HG02852 (cell line): ENCODE results near the gene LYZL6.
"Not testable (repeated sequence)": the region's sequence is repeated elsewhere in the genome, so short reads cannot be mapped to it uniquely, and the experiment has no call there.

Source experiments
- ATAC-seq: cut with Tn5 transposase; IDR thresholded peaks from one replicate; pipeline ENCODE4 v1.9.1; 2021; ENCODE audit warnings: mild to moderate bottlenecking, moderate library complexity; ENCODE audit not compliant: unreplicated experiment

The LYZL6 gene

DNA sequence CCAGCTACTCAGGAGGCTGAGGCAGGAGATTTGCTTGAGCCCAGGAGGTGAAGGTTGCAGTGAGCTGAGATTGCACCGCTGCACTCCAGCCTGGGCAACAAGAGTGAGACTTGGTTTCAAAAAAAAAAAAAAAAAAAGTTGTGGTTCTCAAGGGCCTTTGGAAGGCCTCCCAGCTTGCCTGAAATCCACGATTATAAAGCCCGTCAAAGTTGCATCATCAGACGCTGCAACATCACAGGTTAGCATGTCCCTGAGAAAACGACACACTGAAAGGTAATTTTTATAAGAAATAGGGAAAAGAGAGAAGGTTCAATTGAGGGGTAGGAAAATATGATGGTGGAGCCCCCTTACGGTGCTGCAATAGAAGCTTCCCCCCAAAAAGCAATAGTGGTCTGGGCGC, 4.6 kb upstream of the LYZL6 start:
- ATAC-seq: no peak

DNA sequence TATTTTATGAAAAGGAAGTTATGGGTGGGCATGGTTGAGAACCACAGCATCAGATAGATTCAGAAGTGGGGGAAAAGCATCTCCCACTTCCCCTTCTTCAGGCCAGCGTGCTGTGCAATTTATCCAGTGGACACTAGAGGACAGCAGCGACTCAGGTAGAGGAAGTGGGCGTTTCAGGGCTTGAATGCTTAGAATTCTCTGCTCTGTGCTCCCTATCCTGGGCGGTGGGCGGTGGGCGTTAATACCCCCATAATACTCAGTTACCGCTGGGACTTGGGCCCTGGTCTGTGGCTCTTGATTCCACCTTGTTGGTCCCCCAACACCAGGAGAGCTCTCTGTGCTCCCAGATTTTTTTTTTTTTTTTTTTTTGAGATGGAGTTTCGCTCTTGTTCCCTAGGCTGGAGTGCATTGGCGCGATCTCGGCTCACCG, 3.7 kb upstream of the LYZL6 start:
- no peak for ATAC-seq

DNA sequence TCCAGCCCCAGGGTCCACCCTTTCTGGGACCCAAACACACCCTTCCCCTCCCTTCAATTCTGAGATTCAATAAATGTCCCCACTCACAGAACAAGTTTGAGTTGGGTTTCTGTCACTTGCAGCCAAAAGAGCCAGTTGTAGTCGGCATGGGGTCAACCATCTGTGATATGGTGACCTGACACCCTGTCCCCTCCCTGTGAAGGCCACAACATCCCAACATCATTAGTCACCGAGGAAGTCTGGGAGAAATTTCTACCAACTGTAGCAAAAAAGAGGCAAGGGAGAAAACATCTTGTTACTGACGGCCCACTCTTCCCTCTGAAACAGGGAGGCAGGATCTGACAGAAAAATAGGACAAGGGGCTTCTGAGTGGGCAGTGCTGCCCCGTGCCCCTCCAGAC, 638 bp upstream of the LYZL6 start:
- ATAC-seq: no peak

DNA sequence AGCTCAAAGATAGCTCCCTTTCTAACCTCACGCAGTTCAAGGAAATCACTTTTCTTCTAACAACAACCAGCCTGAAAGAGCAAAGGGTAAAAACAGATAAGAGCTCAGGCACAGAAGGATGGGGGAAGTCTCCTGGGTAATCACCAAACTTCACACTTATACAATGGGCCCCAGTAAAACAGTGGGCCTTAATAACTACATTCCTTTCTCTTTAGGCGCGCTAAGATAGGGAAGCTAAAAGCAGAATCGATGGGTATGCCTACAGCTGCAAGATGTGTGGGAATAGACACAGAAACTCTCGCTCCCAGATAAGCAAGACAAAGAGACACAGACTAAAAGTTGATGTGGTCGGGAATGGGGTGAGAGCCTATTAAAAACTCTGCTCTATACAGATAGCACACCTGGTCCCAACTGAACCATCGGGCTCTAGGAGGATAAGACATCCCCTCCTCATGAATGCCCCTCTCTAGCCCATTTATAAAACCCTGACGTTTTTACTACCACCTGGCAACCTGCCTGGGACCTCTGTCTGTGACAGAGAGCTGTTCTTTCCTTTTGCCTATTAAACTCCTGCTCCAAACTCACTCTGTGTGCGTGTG, 826 bp downstream of the LYZL6 start:
- no peak for ATAC-seq

DNA sequence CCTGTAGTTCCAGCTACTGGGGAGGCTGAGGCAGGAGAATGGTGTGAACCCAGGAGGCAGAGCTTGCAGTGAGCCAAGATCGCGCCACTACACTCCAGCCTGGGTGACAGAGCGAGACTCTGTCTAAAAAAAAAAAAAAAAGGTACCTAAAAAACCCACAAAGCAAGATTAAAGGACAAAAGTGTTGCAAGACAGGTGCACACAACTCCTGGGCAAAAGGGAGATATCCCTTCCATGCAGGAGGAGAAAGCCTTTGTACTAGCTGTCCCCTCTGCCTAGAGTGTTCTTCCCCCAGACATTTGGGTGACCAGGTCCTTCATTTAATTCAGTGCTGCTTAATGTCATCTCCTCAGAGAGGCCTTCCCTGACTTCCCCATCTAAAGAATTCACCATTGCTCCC, 5.0 kb downstream of the LYZL6 start:
- ATAC-seq: not testable (repeated sequence)

DNA sequence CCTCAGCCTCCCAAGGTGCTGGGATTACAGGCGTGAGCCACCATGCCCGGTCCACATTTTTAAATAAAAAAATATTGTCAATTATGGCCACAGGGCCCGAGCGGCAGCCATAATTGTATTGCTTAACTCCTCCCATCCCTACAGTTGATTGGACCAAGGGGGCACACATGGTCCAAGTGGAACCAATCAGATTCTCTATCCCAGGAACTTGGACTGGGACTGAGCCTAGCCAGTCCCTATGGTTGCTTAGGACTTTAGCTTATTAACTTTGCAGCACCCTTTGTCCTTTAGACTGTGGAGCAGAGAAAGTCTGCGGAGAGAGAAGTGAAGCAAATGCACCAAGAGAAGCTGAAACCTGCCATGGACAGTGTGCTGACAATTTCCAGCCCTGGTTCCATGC, 7.5 kb downstream of the LYZL6 start:
- ATAC-seq: no peak

DNA sequence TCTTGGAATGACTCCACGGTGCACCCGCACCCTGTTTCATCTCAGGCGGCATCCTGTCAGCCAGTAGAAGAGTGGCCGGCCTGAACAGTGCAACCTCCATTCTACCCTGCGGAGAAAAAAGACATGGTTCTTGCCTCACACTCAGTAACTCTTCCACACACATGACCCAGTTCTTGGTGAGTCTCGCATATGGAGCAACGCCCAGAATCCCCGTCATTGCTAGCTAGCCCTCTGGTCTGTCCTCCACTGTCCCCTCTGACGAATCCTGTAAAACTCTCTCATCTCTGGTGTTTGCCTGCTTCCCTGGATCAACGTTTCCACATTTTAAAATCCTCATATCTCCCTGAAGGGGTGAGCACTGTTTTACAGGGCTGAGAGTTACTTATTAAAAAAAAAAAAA, 8.8 kb downstream of the LYZL6 start:
- ATAC-seq: no peak

DNA sequence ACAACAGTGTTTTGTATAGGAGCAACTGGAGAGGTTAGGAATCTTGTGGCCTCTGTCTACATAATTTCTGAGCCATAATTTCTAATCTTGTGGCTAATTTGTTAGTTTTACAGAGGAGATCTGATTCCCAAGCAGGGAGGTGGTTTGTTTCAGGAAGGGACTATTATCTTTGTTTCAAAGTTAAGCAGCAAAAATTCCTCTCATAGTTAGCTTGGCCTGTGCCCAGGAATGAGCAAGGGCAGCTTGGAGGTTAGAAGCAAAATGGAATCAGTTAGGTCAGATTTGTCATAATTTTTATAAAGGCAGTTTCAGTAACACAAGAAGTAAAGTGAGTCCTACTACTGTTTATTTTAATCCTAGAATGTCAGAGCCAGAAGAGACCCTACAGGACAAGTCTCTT, 10.9 kb downstream of the LYZL6 start:
- ATAC-seq: no peak

DNA sequence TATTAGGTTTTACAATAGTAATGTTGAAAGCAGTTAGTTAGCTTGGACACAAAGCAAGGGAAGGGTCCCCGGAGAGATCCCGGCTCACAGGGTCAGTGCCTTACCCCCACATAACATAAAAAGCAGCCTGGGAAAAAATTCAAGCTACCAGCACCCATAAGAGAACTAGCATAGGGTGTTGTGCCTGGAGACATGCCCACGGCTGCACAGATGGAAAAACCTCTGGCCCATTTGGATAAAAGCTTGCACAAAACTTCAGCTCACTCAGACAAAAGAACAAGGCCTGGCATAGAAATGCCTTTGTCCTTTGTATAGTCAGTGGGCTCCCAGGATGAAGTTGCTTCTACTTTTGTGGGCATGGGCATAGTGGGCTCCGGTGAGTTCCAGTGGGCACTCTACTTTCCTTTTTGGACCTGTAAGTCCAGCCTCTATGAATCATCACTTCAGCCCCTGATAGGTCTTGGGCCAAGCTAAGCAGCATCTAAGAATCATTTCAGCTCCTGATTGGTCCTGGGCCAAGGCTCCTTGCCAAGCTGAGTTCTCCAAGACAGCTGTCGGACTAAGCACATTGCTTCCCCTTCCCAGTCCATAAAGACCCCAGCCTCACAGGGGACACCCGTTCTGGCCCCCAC, 11.6 kb downstream of the LYZL6 start:
- ATAC-seq: no peak

DNA sequence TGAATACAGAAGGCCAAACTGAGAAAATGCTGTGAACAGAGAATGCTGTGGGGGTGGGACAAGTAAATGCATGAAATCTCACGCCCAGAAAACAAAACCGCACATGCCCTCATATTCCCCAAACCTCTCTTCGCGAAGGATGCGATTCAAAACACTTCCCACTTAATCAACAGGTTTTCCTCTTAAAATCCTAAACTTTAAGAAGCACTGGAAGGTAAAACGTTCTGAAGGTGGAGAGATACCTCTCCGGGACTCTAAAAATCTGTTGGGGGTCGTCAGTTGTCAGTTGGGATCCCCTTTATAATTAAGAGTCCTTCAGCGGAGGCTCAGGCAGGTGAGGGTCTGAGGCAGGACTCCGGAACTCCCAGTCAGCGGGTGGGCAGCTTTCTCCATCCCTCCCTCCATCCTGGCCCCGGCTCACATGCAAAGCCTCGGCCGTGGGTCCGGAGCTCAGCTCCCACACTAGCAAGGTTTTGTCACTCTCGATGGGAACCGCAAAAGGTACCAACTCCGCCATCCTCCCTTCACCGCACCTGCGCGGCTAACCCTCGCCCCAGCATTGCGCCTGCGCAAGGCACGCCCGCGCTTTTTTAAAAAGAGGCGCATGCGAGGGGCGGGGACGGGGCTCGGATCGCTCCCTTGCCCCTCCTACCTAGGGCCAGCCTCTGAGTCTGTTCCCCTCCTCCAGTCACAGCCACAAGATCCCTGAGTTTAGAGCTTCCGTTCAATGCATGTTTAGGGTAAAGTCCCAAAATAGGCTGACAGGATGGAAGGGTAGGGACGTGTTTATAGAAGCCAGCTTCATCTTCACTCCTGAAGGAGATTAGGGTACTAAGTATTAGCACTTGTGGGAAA, 13.1 kb downstream of the LYZL6 start, which contains the start of gene RDM1:
TSS of gene RDM1 (minus strand) at position 563 of the 855 bp plus-strand sequence. CDS start at position 517, 46 bp downstream.
- ATAC-seq: peak; percentile 59

DNA sequence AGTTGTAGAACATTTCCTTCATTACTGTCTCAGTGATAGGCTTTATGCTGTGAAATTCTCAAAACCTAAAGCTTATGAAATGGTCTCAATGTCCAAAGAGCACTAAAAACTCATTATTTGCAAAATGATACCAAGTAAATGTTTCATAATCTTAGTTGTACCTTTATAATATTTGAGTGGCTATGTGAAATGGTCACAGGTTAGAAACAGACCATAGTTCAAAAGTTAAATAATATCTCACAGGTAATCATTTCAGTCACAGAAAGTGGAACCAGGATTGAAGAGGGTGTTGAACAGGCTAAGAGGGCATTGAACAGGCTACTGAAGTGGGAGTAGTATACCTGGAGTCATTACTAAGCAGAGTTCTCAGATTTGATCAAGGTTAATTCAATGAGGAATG, 15.8 kb downstream of the LYZL6 start:
- ATAC-seq: no peak

DNA sequence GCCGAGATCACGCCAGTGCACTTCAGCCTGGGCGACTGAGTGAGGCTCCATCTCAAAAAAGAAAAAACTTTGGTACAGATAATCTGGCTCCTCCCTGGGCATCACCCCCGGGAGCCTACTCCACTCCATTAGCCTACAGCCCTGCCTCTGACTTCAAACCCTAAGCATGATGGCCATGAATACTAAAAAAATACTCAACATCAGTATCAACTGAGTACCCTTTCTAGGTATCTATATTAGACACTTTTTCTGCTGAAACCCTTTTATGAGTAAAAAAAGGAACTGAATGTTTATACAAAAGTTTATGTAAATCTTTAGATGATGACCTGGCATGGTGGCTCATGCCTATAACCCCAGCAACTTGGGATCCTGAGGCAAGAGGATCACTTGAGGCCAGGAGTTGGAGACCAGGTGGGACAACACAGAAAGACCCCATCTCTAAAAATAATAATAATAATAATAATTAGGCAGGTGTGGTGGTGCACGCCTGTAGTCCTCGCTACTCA, 19.9 kb downstream of the LYZL6 start:
- no peak for ATAC-seq

DNA sequence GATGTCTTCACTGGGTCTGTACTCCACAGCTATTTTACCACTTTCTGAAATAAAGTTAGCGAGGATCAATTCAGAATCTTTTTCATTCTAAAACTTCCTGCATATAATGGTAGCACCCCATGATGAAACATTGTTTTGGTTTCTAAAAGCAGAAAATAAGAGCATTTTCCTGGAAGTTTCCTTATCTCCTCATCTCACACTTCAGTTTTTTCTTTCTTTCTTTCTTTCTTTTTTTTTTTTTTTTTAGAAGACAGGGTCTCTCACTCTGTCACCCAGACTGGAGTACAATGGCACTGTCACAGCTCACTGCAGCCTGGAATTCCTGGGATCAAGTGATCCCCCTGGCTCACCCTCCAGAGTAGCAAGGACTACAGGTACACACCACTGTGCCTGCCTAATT, 23.3 kb downstream of the LYZL6 start:
- ATAC-seq: no peak

DNA sequence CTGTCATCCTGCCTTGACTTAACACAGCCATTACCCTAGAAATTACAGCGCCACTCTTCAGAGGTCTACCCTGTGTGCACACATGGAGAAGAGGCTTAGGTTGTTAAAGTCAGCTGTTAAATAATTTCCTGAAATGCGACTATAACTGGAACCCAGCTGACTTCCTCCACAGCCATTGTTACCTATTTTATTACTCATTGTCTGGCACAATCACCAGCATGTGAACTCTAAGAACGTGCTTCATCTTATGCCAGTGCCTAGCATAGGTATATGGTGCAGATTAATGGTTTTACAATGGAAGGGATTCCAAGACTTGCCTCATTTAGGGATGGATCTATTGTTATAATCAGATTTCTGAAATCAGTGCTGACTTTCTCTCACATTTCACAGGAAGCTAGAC, 24.8 kb downstream of the LYZL6 start:
- no peak for ATAC-seq

DNA sequence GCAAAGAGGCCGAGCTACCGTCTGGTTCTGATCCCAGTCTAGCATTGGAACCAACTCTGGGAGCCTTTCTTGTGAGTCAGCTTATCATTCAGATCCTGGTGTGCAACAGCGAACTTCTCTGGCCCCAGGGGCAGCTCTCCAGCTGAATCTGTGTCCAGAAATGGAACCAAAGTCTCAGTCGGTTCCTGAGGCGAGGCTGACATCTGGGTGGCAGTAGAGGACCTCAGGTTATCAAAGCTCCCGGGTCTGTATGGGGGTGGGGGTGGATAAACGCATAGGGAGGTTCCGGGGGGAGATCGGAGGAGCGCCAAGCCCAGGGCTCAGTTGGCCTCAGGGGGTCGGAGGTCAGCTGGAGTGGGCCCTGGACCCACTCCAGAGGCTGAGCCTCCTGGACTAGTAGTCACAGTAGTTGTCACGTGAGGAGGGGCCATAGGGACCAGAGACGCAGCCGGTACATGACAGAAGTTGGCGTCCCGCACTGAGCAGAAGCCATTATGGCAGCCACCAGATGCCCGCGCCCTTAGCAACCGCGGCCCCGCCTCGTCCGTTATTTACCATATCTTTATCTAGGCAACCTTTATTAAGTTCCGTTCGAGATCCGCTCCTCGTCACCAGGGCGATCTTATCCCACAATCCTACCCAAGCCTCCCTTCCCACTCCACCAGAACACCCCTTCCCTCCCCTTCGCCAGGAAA, 25.8 kb downstream of the LYZL6 start:
- no peak for ATAC-seq

DNA sequence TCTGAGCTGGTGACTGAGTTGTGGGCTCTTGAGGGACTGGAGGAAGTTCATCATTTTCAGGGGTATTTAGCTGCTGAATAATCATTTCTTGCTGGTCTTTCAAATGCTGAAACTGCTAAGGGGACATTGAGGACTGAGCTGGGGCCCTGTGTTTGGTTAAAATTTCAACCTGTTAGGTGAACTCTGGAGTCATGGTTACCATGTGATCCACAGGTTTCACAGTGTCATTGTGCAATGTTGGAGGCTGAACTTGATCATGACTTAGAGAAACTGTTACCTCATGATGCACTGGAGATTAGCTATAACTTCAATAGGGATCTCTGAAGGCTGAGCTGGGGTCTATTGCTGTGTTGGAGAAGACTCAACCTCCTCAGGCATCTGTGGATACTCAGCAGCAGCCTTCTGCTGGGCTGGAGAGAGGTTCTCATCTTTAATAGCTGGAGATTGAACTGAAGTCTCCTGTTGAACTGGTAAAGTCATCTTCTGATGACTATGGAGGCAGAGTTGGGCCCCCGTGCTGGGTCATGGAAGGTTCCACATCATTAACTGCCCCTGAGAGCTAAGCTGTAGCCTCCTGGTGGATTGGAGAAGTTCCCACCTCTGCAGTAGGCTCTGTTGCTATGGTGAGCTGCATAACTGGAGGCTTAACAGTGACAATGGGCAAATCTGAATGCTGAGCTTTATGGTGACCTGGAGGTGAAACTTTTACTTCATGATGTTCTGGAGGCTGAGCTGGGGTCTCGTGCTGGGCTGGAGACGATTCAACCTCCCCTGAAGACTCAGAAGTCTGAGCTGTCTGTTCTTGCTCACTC, 28.2 kb downstream of the LYZL6 start:
- ATAC-seq: no peak

DNA sequence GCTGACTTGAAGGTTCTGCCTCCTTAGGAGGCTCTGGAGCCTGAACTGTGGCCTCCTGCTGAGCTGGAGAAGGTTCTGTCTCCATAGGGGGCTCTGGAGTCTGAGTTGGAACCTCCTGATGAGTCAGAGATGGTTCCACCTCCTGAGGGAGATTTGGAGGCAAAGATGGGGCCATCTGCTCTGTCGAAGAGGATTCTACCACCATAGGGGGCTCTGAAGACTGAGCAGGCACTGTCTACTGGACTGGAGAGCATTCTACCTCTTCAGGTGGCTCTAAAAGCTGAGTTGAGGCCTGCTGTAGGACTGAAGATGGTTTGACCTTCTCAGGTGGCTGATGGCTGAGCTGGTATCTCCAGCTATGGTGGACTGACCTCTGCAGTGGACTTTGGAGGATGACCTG, 29.2 kb downstream of the LYZL6 start:
- no peak for ATAC-seq

DNA sequence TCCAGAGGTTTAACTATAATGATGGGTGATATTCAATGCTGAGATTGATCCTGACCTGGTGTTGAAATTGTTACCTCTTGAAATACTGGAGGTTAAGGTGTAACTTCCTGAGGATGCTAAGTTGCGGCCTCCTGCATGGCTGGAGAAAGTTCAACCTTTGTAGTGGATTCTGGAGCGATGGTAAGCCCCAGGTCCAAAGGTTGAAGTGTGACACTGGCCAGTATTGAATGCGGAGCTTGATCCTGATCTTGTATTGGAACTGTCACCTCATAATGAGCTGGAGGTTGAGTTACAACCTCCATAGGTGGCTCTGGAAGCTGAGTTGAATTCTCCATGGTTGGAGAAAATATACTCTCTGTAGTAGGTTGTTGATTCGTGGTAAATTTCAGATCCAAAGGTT, 29.9 kb downstream of the LYZL6 start:
- no peak for ATAC-seq

DNA sequence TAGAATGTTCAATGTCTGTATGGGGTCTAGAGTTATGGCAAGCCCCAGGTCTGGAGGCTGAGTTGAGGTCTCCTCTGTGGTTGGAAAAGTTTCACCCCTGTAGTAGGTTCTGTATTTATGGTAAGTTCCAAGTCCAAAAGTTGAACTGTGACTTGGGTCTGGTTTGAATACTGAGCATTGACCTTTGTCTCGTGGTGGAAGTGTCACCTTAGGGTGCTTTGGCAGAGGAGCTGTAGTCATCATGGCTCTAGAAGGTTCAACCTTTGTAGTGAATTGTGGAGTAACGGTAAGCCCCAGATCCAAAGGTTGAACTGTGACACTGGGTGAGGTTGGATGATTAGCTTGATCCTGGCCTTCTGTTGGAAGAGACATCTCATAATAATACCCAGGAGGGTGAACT, 30.6 kb downstream of the LYZL6 start:
- ATAC-seq: no peak

DNA sequence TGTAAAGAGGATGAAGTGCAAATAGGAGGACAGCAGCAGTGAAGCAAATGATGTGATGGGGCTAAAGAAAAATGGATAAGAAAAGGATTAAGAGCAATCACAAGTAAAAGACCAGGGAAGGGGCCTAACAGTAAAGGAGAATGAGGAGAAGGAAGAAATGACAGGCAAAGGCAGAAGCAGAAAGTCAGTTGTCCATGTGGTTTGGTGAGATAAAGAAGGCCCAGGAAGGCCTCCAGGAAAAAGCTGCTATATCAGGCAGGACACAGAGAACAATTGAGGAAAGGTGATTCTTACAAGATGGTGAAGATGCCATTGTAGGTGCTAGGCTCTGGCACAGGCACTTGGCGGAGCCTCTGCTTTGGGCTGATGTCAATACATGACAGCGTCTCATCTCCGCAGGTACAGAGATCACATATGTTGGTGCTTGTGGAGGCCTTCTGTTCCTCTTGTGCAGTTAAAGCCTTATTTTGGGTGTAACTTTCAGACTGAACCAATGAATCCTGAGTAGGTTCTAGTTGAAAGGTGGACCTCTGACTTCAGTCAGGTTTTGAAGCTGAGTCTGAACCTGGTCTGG, 31.1 kb downstream of the LYZL6 start:
- no peak for ATAC-seq
